Gastroesophageal sphincter (tissue), 4 donors: Measurements from ENCODE around the gene SMTNL2. TPM values are rescaled to one million over a fixed set of nuclear protein-coding genes. Genes with fewer than 3 reads are reported as not detected.
A peak's percentile ranks its signal among the peaks of the same experiment; 100 is the strongest.
"Not testable (repeated sequence)": the region's sequence is repeated elsewhere in the genome, so short reads cannot be mapped to it uniquely, and the experiment has no call there.

ENCODE experiments used
- ATAC-seq: fragments of 150-250 bp; one replicate; pipeline ENCODE4 v1.9.1; 2016; ENCODE audit warnings: mild to moderate bottlenecking, moderate library complexity
- H3K27ac ChIP-seq, 4 donors: fragments of 200-600 bp; sonication (generic) in 3 of 4; 1 replicate in 3 of 4; 2 replicates in 1 of 4; pipeline ENCODE4 v1.5.1; 2016 to 2019
- H3K27me3 ChIP-seq: fragments of 200-600 bp; sonication (generic); one replicate; pipeline ENCODE4 v1.5.1; 2019
- H3K36me3 ChIP-seq, 2 donors: fragments of 200-600 bp; sonication (generic); one replicate each; pipeline ENCODE4 v1.5.1; 2019; ENCODE audit warnings: control low read depth in 1 of 2
- H3K4me1 ChIP-seq, 3 donors: fragments of 200-600 bp; sonication (generic); 1 replicate in 2 of 3; 2 replicates in 1 of 3; pipeline ENCODE4 v1.5.1; 2016 to 2019; ENCODE audit warnings: control low read depth in 2 of 3
- H3K4me3 ChIP-seq, 2 donors: fragments of 200-600 bp; sonication (generic); one replicate each; pipeline ENCODE4 v1.5.1; 2019; ENCODE audit warnings: mild to moderate bottlenecking in 1 of 2, moderate library complexity in 1 of 2
- H3K9me3 ChIP-seq, 3 donors: fragments of 200-600 bp; sonication (generic); one replicate each; pipeline ENCODE4 v1.5.1; 2017 to 2019; ENCODE audit warnings: control low read depth in 2 of 3
- EP300 ChIP-seq: sonication (generic); formaldehyde crosslinking; IDR thresholded peaks from one replicate; pipeline ENCODE4 v1.6.1; 2017; ENCODE audit warnings: antibody characterized with exemption, mild to moderate bottlenecking
- POLR2A ChIP-seq, 2 donors: fragments of 450-650 bp; IDR thresholded peaks; one replicate each; pipeline ENCODE4 v1.6.1; 2017; ENCODE audit warnings: antibody characterized with exemption in 2 of 2, mild to moderate bottlenecking in 2 of 2, moderate library complexity in 1 of 2
- POLR2AphosphoS5 ChIP-seq: sonication (generic); formaldehyde crosslinking; IDR thresholded peaks from one replicate; pipeline ENCODE4 v1.6.1; 2017; ENCODE audit warnings: antibody characterized with exemption
- WGBS, 2 donors: methylation state at CpG; one replicate each; pipeline ENCODE4 v1.1.5; 2018; ENCODE audit warnings: low coverage in 1 of 2; 5-methylcytosine and 5-hydroxymethylcytosine counted together
- total RNA-seq, 4 donors: library from RNA; depleted of rRNA; stranded (reverse); fragments of >200 nt; gene quantifications; one replicate each; pipeline ENCODE4 v1.1.0, GENCODE V29; 2016
- TF ChIP-seq, protein P1 (sequence below), 4 experiments: fragments of 200-600 bp in 2 of 4; fragments of 450-650 bp in 2 of 4; sonication (generic) in 1 of 4; IDR thresholded peaks; one replicate each; pipeline ENCODE4 v1.5.1; 2017 to 2019; ENCODE audit warnings: antibody characterized with exemption in 4 of 4, mild to moderate bottlenecking in 2 of 4, moderate library complexity in 2 of 4

The SMTNL2 gene
- total RNA-seq, 4 donors from 2014 or later = 2.0 to 5.2 (median 3.7) TPM

DNA sequence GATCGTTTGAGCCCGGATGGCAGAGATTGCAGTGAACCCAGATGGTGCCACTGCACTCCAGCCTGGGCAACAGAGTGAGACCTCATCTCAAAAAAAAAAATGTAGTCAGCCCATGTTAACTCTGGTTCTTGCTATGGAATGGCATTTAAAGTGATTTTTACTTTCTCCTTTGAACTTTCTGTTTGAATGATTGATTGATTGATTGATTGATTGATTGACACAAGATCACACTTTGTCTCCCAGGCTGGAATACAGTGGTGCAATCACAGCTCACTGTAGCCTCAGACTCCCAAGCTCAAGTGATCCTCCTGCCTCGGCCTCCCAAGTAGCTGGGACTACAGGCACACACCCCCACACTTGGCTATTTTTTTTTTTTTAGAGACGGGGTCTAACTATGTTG, 17.0 kb downstream of the SMTNL2 start:
- 88 to 90% methylated on average over 3 to 4 of the region's 4 CpGs for WGBS, 2 donors
- peaks cover 0 to 6% of the 10 kb centered on the region in 2 donors for H3K36me3 ChIP-seq
- H3K4me1 ChIP-seq = peaks cover 0 to 63% (median 19%) of the 10 kb centered on the region in 3 donors
- peak overlapping the region in 2 of 4 donors; percentile 80 to 87 for H3K27ac ChIP-seq
- no peaks in the 10 kb centered on the region for H3K9me3 ChIP-seq
- H3K27me3 ChIP-seq = peaks cover 15% of the 10 kb centered on the region
- no peak for ATAC-seq
- TF ChIP-seq EP300 (no peak), POLR2A (IDR thresholded peaks at IDR 0.05) (no peak), POLR2AphosphoS5 (no peak)
- TF ChIP-seq, protein P1, sequence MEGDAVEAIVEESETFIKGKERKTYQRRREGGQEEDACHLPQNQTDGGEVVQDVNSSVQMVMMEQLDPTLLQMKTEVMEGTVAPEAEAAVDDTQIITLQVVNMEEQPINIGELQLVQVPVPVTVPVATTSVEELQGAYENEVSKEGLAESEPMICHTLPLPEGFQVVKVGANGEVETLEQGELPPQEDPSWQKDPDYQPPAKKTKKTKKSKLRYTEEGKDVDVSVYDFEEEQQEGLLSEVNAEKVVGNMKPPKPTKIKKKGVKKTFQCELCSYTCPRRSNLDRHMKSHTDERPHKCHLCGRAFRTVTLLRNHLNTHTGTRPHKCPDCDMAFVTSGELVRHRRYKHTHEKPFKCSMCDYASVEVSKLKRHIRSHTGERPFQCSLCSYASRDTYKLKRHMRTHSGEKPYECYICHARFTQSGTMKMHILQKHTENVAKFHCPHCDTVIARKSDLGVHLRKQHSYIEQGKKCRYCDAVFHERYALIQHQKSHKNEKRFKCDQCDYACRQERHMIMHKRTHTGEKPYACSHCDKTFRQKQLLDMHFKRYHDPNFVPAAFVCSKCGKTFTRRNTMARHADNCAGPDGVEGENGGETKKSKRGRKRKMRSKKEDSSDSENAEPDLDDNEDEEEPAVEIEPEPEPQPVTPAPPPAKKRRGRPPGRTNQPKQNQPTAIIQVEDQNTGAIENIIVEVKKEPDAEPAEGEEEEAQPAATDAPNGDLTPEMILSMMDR (IDR thresholded peaks at IDR 0.05) = no peak
- no peak overlapping the region for H3K4me3 ChIP-seq

DNA sequence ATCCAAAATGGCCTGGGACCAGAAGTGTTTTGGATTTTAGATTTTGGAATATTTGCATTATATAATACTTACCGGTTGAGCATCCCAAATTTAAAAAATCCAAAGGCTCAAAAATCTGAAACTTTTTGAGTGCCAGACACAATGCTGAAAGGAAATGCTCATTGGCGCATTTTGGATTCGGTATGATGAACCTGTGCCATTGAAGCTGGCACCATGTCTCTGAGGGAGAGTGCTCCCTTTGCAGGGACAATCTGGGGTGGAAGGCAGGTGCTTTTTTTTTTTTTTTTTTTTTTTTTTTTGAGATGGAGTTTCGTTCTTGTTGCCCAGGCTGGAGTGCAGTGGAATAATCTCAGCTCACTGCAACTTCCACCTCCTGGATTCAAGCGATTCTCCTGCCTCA, 17.7 kb downstream of the SMTNL2 start:
- Histone ChIP-seq H3K36me3 (peaks cover 0 to 3% of the 10 kb centered on the region in 2 donors), H3K4me1 (peaks cover 0 to 68% (median 19%) of the 10 kb centered on the region in 3 donors), H3K4me3 (no peak overlapping the region), H3K27me3 (peaks cover 15% of the 10 kb centered on the region), H3K9me3 (no peaks in the 10 kb centered on the region), H3K27ac (no peak overlapping the region)
- ATAC-seq = no peak
- no peak for TF ChIP-seq EP300
- no peak for TF ChIP-seq POLR2AphosphoS5
- 63 to 77% methylated on average over 2 to 5 of the region's 5 CpGs for WGBS, 2 donors

DNA sequence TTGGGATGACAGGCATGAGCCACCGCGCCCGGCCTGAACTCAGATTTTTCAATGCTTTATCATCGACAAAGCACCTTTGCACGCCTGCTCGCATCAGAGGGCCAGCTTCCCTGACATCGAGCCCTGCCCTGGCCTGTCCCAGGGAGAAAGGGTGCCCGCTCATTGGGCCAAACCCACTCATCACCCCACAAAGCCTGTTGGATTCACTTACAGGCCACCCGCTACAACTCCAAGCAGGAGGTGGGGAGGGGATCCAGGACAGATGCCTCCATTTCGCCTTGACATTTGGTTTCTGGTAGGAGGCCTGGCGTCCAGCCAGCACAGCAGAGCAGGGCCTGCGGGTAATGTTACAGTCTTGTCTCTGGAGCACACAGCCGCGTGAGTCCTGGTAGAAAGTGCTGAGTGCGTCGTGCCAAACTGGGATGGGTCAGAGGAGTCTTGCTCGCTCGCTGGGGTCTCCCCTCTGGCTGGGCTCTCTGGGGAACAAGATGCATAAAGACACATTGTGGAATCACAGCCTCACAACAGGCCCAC, 19.8 kb downstream of the SMTNL2 start:
- TF ChIP-seq EP300 (no peak), POLR2AphosphoS5 (no peak), POLR2A (IDR thresholded peaks at IDR 0.05) (no peak)
- TF ChIP-seq, protein P1 (IDR thresholded peaks at IDR 0.05) = no peak
- H3K27me3 ChIP-seq = peaks cover 13% of the 10 kb centered on the region
- H3K4me1 ChIP-seq = peaks cover 0 to 67% (median 23%) of the 10 kb centered on the region in 3 donors
- no peak for ATAC-seq
- H3K4me3 ChIP-seq = no peak overlapping the region
- peak overlapping the region in 3 of 4 donors; percentile 56 to 75 (median 64) for H3K27ac ChIP-seq
- H3K9me3 ChIP-seq = no peaks in the 10 kb centered on the region
- 12 to 48% methylated on average over 5 to 8 of the region's 18 CpGs for whole genome bisulfite sequencing, 2 donors
- no peaks in the 10 kb centered on the region for H3K36me3 ChIP-seq

DNA sequence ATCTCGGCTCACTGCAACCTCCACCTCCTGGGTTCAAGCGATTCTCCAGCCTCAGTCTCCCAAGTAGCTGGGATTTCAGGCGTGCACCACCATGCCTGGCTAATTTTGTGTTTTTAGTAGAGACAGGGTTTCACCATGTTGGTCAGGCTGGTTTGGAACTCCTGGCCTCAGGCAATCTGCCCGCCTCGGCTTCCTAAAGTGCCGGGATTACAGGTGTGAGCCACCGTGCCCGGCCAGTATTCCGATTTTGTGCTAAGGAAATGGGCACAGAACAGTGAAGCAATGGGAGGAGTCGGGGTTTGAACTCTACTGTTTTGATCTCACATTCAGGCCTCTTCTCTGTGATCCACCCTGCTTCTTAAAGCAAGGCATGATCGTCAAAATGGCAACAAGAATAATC, 20.4 kb downstream of the SMTNL2 start:
- Histone ChIP-seq H3K4me1 (peaks cover 0 to 62% (median 21%) of the 10 kb centered on the region in 3 donors), H3K27ac (peak overlapping the region in 3 of 4 donors; percentile 56 to 75 (median 64))
- ATAC-seq, H3K27me3 ChIP-seq, H3K4me3 ChIP-seq, H3K36me3 ChIP-seq, H3K9me3 ChIP-seq: not testable (repeated sequence)
- WGBS, 2 donors = 71 to 83% methylated on average over 4 to 8 of the region's 11 CpGs

DNA sequence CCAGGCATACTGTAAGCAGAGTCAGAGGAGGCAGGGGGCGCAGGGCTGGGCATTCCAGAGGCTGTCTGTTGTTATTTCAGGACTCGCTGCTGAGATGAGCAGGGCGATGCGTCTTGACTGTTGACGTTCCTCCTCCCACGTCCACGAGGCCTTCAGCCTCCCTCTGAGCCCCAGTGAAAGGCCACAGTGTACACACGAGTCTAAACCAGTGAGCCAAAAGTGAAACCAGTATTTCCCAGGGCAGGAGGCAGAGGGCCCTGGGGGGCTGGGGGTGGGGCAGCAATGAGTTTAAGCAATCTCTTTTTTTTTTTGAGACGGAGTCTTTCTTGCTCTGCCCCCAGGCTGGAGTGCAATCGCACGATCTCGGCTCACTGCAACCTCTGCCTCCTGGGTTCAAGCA, 21.5 kb downstream of the SMTNL2 start:
- peak overlapping the region in 3 of 4 donors; percentile 44 to 75 (median 52) for H3K27ac ChIP-seq
- ATAC-seq = no peak
- 50 to 61% methylated on average over 1 to 8 of the region's 12 CpGs for WGBS, 2 donors

More for the DNA sequence above, 21.5 kb downstream of the SMTNL2 start:
- Histone ChIP-seq H3K4me3 (no peak overlapping the region), H3K9me3 (no peaks in the 10 kb centered on the region), H3K4me1 (peaks cover 0 to 51% (median 16%) of the 10 kb centered on the region in 3 donors), H3K27me3 (no peaks in the 10 kb centered on the region), H3K36me3 (no peaks in the 10 kb centered on the region)
- TF ChIP-seq, protein P1 (IDR thresholded peaks at IDR 0.05) = no peak
- no peak for TF ChIP-seq POLR2AphosphoS5
- no peak for TF ChIP-seq EP300
- TF ChIP-seq POLR2A (IDR thresholded peaks at IDR 0.05) = no peak
